HepG2 (cell line): Measurements from ENCODE around the gene SDR42E2.

ENCODE experiments used
- NRL ChIP-seq: sonication (generic); formaldehyde crosslinking; IDR thresholded peaks from 2 replicates; pipeline ENCODE4 v1.5.0; 2020; ENCODE audit warnings: missing genetic modification reagents, mild to moderate bottlenecking, moderate library complexity, borderline replicate concordance
- ZNF225 ChIP-seq: sonication (generic); formaldehyde crosslinking; IDR thresholded peaks from 2 replicates; pipeline ENCODE4 v1.4.0; 2020; ENCODE audit warnings: mild to moderate bottlenecking, missing genetic modification reagents

GRCh38 chr16:22198547-22199293, 36.4 kb downstream of the SDR42E2 start:
- no peak for TF ChIP-seq NRL (CRISPR knock-in tag)
- TF ChIP-seq ZNF225 (CRISPR knock-in tag), result no peak
